SK-N-SH (cell line): ENCODE measurements around the gene DSG3.

ENCODE experiments used
- CHD2 ChIP-seq: fragments of 150-350 bp; IDR thresholded peaks from 2 replicates; pipeline ENCODE4 v1.6.1; 2018; ENCODE audit warnings: low read length; ENCODE audit not compliant: partially characterized antibody
- CTCF ChIP-seq: fragments of 200-600 bp; sonication (generic); IDR thresholded peaks from 2 replicates; pipeline ENCODE4 v1.6.1; 2017; ENCODE audit warnings: antibody characterized with exemption, mild to moderate bottlenecking, moderate library complexity
- EP300 ChIP-seq, 2 experiments: IDR thresholded peaks; 2 replicates each; pipeline versions ENCODE4 v1.4.0 to v1.6.1; 2012; ENCODE audit warnings: borderline replicate concordance in 1 of 2, low read depth in 1 of 2, low read length in 1 of 2
- GABPA ChIP-seq: IDR thresholded peaks from 2 replicates; pipeline ENCODE4 v1.4.0; 2012; ENCODE audit warnings: low read depth, mild to moderate bottlenecking
- MXI1 ChIP-seq: IDR thresholded peaks from 2 replicates; pipeline ENCODE4 v1.6.1; 2012; ENCODE audit warnings: mild to moderate bottlenecking, low read depth, low read length, improper control_type of control experiment
- POLR2AphosphoS5 ChIP-seq: IDR thresholded peaks from 2 replicates; pipeline ENCODE4 v1.6.1; 2012; ENCODE audit warnings: low read depth, low read length
- RAD21 ChIP-seq: IDR thresholded peaks from 2 replicates; pipeline ENCODE4 v1.6.1; 2012; ENCODE audit warnings: mild to moderate bottlenecking, low read length
- RFX5 ChIP-seq: IDR thresholded peaks from 2 replicates; pipeline ENCODE4 v1.6.1; 2012; ENCODE audit warnings: mild to moderate bottlenecking, improper control_type of control experiment, low read length
- SMC3 ChIP-seq: IDR thresholded peaks from 2 replicates; pipeline ENCODE4 v1.6.1; 2012; ENCODE audit warnings: low read depth, low read length, improper control_type of control experiment
- TAF1 ChIP-seq: IDR thresholded peaks from 2 replicates; pipeline ENCODE4 v1.6.1; 2012; ENCODE audit warnings: low read depth, mild to moderate bottlenecking, low read length, moderate library complexity, borderline replicate concordance
- USF1 ChIP-seq: IDR thresholded peaks from 2 replicates; pipeline ENCODE4 v1.4.0; 2012; ENCODE audit warnings: low read depth, borderline replicate concordance
- USF2 ChIP-seq: fragments of 150-350 bp; IDR thresholded peaks from 2 replicates; pipeline ENCODE4 v1.6.1; 2017; ENCODE audit warnings: antibody characterized with exemption, low read length, low read depth, borderline replicate concordance
- TF ChIP-seq, protein P1 (sequence below): IDR thresholded peaks from 2 replicates; pipeline ENCODE4; 2012

DNA sequence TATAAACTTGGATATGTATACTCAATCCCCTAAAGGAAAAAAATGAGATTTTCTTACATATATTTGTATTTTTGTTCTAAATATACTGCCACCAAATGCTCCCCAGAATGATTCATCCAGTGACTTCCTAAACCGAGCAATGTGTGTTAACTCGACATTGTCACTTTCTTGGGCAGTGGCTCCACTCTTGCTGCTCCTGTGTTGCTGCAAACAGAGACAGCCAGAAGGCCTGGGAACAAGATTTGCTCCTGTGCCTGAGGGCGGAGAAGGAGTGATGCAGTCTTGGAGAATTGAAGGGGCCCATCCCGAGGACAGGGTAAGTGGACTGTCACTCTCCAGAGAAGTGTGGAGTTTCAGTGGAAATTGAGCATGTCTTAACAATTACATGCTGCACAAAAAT is 38.3 kb upstream of the DSG3 start:
- no peak for TF ChIP-seq CTCF
- no peak for TF ChIP-seq GABPA
- no peak for TF ChIP-seq POLR2AphosphoS5
- no peak for TF ChIP-seq SMC3
- no peak for TF ChIP-seq EP300 (IDR thresholded peaks at IDR 0.05; ENCODE audit: borderline replicate concordance in 1 of 2, low read depth in 1 of 2, low read length in 1 of 2)
- TF ChIP-seq USF1 = no peak
- TF ChIP-seq CHD2 = no peak
- no peak for TF ChIP-seq RFX5
- no peak for TF ChIP-seq MXI1
- TF ChIP-seq RAD21 = no peak
- TF ChIP-seq, protein P1, sequence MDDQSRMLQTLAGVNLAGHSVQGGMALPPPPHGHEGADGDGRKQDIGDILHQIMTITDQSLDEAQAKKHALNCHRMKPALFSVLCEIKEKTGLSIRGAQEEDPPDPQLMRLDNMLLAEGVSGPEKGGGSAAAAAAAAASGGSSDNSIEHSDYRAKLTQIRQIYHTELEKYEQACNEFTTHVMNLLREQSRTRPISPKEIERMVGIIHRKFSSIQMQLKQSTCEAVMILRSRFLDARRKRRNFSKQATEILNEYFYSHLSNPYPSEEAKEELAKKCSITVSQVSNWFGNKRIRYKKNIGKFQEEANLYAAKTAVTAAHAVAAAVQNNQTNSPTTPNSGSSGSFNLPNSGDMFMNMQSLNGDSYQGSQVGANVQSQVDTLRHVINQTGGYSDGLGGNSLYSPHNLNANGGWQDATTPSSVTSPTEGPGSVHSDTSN = no peak
- TF ChIP-seq TAF1 = no peak
- TF ChIP-seq USF2 = no peak
